Activated CD4-positive, alpha-beta T cell treated with anti-CD3 and anti-CD28 coated beads, Interleukin-2, amount 10 ng/mL, durations not matched to agents 7 days and 5 days (primary cell): ENCODE data around the gene FRY. TPM values are rescaled to one million over a fixed set of nuclear protein-coding genes. Genes with fewer than 3 reads are reported as not detected.
A peak's percentile ranks its signal among the peaks of the same experiment; 100 is the strongest.

Source experiments
- CTCF ChIA-PET: fragments of 350-600 bp; sonication (Branson Sonifier 250); formaldehyde crosslinking; loops from one replicate; lab custom pipeline; 2021; ENCODE audit warnings: antibody characterized with exemption; lab: Charles Lee
- POLR2A ChIA-PET: fragments of 350-600 bp; sonication (Branson Sonifier 250); formaldehyde crosslinking; loops from one replicate; lab custom pipeline; 2021; ENCODE audit warnings: antibody characterized with exemption; lab: Charles Lee
- DNase-seq: peaks from one replicate; pipeline ENCODE4 v3.0.0-alpha.2; 2020
- H3K27ac Mint-ChIP-seq: one replicate; pipeline ENCODE4 v1.8.0; 2021; ENCODE audit warnings: mild to moderate bottlenecking, moderate library complexity, mixed read lengths
- H3K27me3 Mint-ChIP-seq: one replicate; pipeline ENCODE4 v1.8.0; 2021; ENCODE audit warnings: mixed read lengths
- H3K36me3 Mint-ChIP-seq: one replicate; pipeline ENCODE4 v1.8.0; 2021; ENCODE audit warnings: low read depth, mixed read lengths
- H3K4me1 Mint-ChIP-seq: one replicate; pipeline ENCODE4 v1.8.0; 2021; ENCODE audit warnings: mixed read lengths
- H3K4me3 Mint-ChIP-seq: one replicate; pipeline ENCODE4 v1.8.0; 2021; ENCODE audit warnings: mild to moderate bottlenecking, moderate library complexity, mixed read lengths
- H3K9me3 Mint-ChIP-seq: one replicate; pipeline ENCODE4 v1.8.0; 2021; ENCODE audit warnings: mixed read lengths
- total RNA-seq, 2 experiments: library from RNA; stranded (reverse); gene quantifications; one replicate each; pipeline ENCODE4 v1.2.3, GENCODE V29; 2021

The FRY gene
- total RNA-seq, 2 experiments from 2014 or later = 12.0 to 14.3 TPM

DNA sequence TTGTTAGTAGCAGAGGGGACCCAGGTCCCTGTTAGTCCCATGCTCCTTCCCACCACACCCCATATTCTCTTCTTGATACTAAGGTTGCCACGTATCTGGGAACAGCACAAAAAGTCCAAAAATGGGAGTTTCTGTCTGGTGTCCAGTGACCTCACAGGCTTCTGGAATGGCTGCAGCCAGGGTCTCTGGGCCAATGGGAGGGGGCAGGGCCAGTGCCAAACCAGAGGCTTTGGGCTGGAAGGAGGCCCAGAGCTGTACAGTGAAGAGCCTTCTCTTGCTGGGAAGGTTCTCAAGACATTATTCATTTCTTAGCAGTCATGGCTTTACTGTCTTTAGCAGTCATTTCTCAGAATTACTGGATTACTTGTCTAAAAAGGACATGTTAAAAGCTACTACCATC lies 119.2 kb downstream of the FRY start:
- Mint-ChIP-seq H3K27ac (no peak overlapping the region), H3K27me3 (no peaks in the 10 kb centered on the region), H3K9me3 (no peaks in the 10 kb centered on the region), H3K36me3 (no peaks in the 10 kb centered on the region), H3K4me3 (no peak overlapping the region), H3K4me1 (no peaks in the 10 kb centered on the region)
- CTCF ChIA-PET = no interaction called here
- no peak for DNase-seq
- POLR2A ChIA-PET = no interaction called here

DNA sequence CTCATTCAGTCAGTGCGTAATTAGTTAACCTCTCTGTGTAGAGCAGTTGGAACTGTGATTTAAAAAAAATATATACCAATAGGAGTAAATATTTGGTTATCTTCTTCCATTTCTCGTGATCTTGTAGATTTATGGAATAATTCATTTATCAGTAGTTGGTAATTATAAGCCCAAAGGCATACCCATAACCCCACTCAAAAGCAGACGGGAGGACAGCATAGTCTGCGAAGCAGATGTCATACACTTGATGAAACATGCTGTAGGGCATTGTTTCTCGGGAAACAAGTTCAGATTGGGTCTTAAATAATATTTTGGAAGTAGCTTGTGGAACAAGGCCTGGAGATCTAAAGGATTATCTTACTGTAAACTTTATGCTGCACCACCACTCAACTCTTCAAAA lies 119.7 kb downstream of the FRY start:
- Mint-ChIP-seq H3K27ac (no peak overlapping the region), H3K36me3 (no peaks in the 10 kb centered on the region), H3K4me3 (no peak overlapping the region), H3K4me1 (no peaks in the 10 kb centered on the region), H3K9me3 (no peaks in the 10 kb centered on the region), H3K27me3 (no peaks in the 10 kb centered on the region)
- no peak for DNase-seq
- ChIA-PET POLR2A (no interaction called here), CTCF (no interaction called here)

DNA sequence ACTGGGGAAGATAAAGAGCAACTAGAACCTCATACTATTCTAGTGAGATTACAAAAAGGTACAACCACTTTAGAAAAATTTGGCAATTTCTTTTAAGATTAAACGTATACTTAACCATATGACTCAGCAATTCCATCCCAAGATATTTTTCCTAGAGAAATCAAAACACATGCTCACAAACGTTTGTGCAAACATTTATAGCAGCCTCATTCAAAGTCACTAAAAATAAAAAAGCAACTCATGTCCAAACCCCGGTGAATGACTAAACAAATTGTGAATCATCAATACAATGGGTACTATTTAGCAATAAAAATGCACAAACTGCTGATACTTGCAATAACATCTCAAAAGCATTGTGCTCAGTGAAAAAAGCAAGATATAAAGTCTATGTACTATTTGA lies 121.5 kb downstream of the FRY start:
- H3K36me3 Mint-ChIP-seq = no peaks in the 10 kb centered on the region
- H3K4me3 Mint-ChIP-seq = no peak overlapping the region
- no peaks in the 10 kb centered on the region for H3K9me3 Mint-ChIP-seq
- no peak overlapping the region for H3K27ac Mint-ChIP-seq
- no peak for DNase-seq
- ChIA-PET POLR2A (no interaction called here), CTCF (no interaction called here)
- no peaks in the 10 kb centered on the region for H3K27me3 Mint-ChIP-seq
- H3K4me1 Mint-ChIP-seq = no peaks in the 10 kb centered on the region

DNA sequence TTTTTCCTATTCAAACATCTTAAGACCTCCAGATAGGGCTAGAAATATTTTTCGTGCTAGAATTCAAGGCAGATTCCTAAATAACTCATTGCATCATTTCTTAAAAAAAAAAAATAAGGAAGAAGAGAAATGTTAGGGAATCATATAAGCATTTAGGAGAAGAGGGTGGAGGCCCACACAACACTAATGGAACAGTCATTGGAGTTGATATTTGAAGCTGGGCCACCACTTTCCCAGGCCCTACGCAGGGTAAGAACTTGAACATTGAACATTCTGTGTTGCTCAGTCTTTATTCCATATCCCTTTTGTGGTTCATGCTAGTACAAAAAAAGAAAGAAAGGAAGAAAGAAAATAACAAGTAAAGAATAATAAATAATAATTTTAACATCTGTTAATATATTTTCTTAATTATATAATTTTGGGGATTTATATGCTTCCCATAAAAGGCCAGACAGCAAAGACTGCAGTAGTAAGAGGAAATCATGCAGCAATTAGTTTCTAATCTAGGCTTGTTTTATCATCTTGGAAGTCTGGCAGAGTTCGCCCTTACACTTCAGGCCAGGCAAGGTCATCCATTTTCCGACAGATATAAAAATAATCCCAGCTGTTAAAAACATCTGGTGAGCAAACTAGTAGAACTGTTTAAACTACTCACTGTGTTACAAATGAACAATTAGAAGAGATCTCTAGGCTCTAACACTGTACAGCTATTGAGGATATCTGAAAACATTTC lies 127.7 kb downstream of the FRY start:
- no peaks in the 10 kb centered on the region for H3K4me1 Mint-ChIP-seq
- H3K27me3 Mint-ChIP-seq = no peaks in the 10 kb centered on the region
- no peak for DNase-seq
- no peaks in the 10 kb centered on the region for H3K9me3 Mint-ChIP-seq
- peaks cover 3% of the 10 kb centered on the region for H3K36me3 Mint-ChIP-seq
- no peak overlapping the region for H3K4me3 Mint-ChIP-seq
- ChIA-PET CTCF (interaction anchor here (0.6 kb wide), 1 partner anchor 98 kb away, joined by 3 read pairs; no protein-coding TSS in a partner anchor), POLR2A (no interaction called here)
- H3K27ac Mint-ChIP-seq = no peak overlapping the region

DNA sequence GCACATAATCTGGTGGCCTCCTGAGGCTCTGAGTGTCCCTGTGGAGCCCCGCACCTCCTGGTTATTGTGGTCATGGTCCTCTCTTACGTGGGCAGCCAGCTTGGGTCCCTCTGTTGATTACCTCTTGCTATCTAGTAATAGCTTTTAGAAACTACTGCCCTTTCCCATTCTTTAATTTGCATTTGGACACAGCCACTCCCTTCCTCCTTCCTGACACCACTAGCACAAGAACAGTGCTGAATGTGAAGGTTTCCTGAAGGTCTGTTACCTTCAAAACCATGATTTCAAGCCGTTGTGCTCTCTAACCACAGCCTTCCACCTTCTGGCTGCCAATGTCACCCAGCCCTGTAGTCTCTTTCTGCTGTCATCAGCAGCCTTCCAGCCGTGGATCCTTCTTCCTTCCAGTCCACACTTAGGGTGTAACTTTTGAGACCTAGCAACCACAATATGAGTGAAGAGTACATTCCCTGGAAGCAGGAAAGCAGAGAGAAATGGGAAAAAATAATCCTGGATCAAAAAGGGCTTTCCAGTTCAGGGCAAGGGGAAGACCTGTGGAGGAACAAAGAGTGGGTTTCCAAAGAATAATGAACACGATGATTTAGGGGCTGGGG lies 130.9 kb downstream of the FRY start:
- CTCF ChIA-PET = interaction anchor here (1.3 kb wide), 1 partner anchor 9 kb away, joined by 3 read pairs; no protein-coding TSS in a partner anchor

DNA sequence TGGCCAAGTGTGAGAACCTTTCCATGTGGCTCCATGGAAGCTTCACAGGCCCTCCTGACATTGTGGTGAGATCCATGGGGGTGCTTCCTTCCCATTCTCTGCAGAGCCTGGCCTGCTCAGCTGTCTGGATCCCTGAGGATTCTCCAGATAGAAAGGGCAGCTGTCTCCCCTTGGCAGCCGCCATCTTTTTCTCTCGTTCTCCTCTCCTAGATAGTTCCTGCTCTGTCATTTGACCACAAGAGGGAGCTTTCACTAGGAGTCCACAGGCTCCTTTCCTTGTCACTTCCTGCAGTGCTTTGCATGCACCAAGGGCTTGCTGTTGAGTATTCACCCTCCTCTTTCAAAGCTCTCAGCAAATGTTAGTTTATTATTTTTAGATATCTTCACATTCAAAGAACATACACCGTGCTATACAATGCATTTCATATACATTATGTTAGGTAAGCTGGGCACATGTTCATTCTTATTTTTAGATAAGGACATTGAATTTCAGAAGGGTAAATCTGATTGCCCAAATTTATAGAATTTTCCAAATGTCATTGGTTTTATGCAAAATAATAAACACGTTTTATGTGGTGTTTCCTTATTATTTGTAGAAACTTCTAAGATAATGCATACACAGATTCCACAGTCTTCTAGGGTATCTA lies 133.2 kb downstream of the FRY start:
- peaks cover 2% of the 10 kb centered on the region for H3K9me3 Mint-ChIP-seq
- POLR2A ChIA-PET = no interaction called here
- peaks cover 5% of the 10 kb centered on the region for H3K36me3 Mint-ChIP-seq
- H3K27me3 Mint-ChIP-seq = no peaks in the 10 kb centered on the region
- peak; percentile 37 for DNase-seq
- H3K4me1 Mint-ChIP-seq = no peaks in the 10 kb centered on the region
- no peak overlapping the region for H3K4me3 Mint-ChIP-seq
- no peak overlapping the region for H3K27ac Mint-ChIP-seq
- CTCF ChIA-PET = interaction anchor here (1.1 to 1.9 kb wide), 5 partner anchors 10 to 255 kb away, joined by 3 to 4 read pairs (median 4); no protein-coding TSS in a partner anchor

More for the DNA sequence above, 130.9 kb downstream of the FRY start:
- Mint-ChIP-seq H3K27me3 (no peaks in the 10 kb centered on the region), H3K4me3 (no peak overlapping the region), H3K36me3 (peaks cover 5% of the 10 kb centered on the region), H3K9me3 (peaks cover 2% of the 10 kb centered on the region), H3K27ac (no peak overlapping the region), H3K4me1 (no peaks in the 10 kb centered on the region)
- POLR2A ChIA-PET = no interaction called here
- no peak for DNase-seq

DNA sequence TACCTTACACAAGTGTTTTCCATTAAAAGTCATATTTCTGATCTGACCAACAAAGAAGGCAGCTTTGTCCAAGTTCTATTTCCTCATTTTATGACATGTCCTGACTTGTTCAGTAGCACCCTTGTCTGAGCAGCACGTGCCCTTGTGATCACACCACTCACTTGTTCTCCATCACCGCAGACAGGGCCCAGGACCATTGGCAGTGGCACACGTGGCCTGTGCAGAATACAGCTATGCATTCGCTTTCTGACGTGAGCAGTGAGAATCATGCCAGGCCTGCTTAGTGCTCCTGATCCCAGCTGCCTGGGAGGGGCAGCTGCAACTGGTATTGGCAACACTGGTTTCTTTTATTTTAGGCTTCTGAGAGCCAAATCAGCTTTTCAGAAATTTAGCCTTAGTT lies 134.2 kb downstream of the FRY start:
- H3K4me1 Mint-ChIP-seq = no peaks in the 10 kb centered on the region
- no peaks in the 10 kb centered on the region for H3K27me3 Mint-ChIP-seq
- no peak for DNase-seq
- ChIA-PET CTCF (interaction anchor here (0.9 to 1.9 kb wide), 4 partner anchors 9 to 256 kb away, joined by 3 to 4 read pairs (median 4); no protein-coding TSS in a partner anchor), POLR2A (no interaction called here)
- H3K27ac Mint-ChIP-seq = no peak overlapping the region
- peaks cover 2% of the 10 kb centered on the region for H3K9me3 Mint-ChIP-seq
- peaks cover 5% of the 10 kb centered on the region for H3K36me3 Mint-ChIP-seq
- no peak overlapping the region for H3K4me3 Mint-ChIP-seq

DNA sequence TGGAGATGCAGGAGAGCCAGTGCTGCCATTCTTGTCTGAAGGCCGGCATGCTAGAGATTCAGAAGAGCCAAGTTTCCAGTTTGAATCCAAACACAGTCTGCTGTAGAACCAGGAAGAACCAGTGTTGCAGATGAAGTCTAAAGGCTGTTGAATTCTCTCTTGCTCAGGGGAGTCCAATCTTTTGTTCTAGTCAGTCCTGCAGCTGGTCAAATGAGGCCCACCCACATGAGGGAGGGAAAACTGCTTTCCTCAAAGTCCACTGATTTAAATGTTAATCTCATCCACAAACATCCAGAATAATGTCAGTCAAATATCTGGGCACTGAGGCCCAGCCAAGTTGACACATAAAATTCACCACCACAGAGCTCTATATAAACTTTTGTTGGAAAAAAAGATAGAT lies 136.6 kb downstream of the FRY start:
- Mint-ChIP-seq H3K4me3 (no peak overlapping the region), H3K27me3 (no peaks in the 10 kb centered on the region), H3K4me1 (no peaks in the 10 kb centered on the region), H3K36me3 (peaks cover 2% of the 10 kb centered on the region), H3K9me3 (peaks cover 2% of the 10 kb centered on the region), H3K27ac (no peak overlapping the region)
- ChIA-PET POLR2A (no interaction called here), CTCF (no interaction called here)
- no peak for DNase-seq

DNA sequence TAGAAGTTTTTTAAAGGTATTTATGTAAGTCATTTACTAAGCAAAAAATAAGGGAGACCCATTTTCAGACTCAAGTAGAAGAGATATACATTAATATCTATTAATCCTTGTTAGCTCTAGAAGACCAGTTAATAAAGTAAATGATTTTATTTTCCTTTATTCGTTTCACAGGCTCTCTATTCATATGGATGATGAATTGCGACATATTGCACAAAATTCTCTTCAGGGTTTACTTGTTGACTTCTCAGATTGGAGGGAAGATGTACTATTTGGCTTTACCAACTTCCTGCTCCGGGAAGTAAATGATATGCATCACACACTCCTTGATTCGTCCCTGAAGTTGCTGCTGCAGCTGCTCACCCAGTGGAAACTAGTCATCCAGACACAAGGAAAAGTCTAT lies 139.3 kb downstream of the FRY start:
- Mint-ChIP-seq H3K4me3 (no peak overlapping the region), H3K4me1 (no peaks in the 10 kb centered on the region), H3K9me3 (no peaks in the 10 kb centered on the region), H3K36me3 (no peaks in the 10 kb centered on the region), H3K27ac (no peak overlapping the region), H3K27me3 (no peaks in the 10 kb centered on the region)
- ChIA-PET CTCF (no interaction called here), POLR2A (no interaction called here)
- no peak for DNase-seq

DNA sequence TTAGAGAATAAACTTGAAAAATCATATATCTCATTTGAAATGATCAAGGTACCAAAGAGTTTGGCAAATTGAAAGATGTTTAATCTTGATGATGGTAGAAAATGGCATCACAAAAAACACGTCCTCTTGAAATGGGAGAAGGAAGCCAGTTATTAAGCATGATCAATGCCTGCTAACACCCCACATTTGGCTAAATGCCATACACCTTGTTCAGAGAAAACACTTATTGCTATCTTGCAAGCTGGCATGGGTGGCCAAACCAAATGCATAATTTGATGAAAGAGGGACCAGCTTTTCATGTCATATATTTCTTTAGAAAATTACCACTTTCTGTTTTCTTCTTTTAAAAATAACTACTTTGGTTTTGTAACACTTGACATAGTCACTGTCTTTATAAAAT lies 142.3 kb downstream of the FRY start:
- no peaks in the 10 kb centered on the region for H3K4me1 Mint-ChIP-seq
- H3K36me3 Mint-ChIP-seq = no peaks in the 10 kb centered on the region
- no peaks in the 10 kb centered on the region for H3K27me3 Mint-ChIP-seq
- H3K27ac Mint-ChIP-seq = no peak overlapping the region
- no peak for DNase-seq
- no peaks in the 10 kb centered on the region for H3K9me3 Mint-ChIP-seq
- no peak overlapping the region for H3K4me3 Mint-ChIP-seq
- ChIA-PET CTCF (interaction anchor here (1.4 kb wide), 1 partner anchor 8 kb away, joined by 4 read pairs; no protein-coding TSS in a partner anchor), POLR2A (no interaction called here)

DNA sequence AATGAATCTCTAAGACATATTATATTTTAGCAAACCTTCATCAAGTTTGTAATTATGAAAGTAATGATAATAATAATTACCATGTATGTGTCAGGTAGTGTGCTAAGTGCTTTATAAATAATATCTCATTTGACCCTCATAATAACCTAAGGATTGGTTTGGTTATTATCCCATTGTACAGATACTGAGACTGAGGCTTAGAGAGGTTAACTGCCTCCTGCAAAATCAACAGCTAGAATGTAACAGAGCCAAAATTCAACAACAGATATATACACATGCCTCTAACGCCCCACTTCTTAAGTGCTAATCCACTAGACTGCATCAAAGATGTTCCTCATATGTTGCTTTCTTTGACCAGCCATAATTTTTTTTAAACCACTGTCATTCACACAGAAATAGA lies 142.8 kb downstream of the FRY start:
- no peaks in the 10 kb centered on the region for H3K4me1 Mint-ChIP-seq
- no peak overlapping the region for H3K27ac Mint-ChIP-seq
- no peaks in the 10 kb centered on the region for H3K9me3 Mint-ChIP-seq
- no peaks in the 10 kb centered on the region for H3K36me3 Mint-ChIP-seq
- H3K27me3 Mint-ChIP-seq = no peaks in the 10 kb centered on the region
- no peak overlapping the region for H3K4me3 Mint-ChIP-seq
- ChIA-PET POLR2A (no interaction called here), CTCF (interaction anchor here (1.4 kb wide), 1 partner anchor 9 kb away, joined by 4 read pairs; no protein-coding TSS in a partner anchor)
- no peak for DNase-seq

DNA sequence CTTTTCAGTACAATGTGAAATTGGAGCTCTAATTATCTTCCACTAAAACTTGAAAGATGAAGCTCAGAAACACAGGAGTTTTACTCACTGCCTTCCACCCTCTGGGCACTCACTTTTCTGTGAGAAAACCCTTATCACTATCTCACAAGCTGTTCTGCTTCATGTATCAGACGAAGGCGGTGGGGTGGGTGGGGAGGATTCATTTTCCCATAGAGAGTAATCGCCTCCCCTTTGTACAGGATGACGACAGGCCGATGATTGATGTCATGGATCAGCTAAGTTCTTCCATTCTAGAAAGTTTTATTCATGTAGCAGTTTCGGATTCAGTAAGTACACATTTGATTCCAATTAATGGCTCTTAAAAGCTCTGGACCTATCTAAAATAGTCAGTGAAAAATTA lies 143.7 kb downstream of the FRY start:
- DNase-seq = no peak
- no peaks in the 10 kb centered on the region for H3K27me3 Mint-ChIP-seq
- CTCF ChIA-PET = interaction anchor here (1.4 kb wide), 1 partner anchor 10 kb away, joined by 4 read pairs; no protein-coding TSS in a partner anchor
- POLR2A ChIA-PET = no interaction called here
- H3K4me3 Mint-ChIP-seq = no peak overlapping the region
- H3K36me3 Mint-ChIP-seq = no peaks in the 10 kb centered on the region
- no peaks in the 10 kb centered on the region for H3K9me3 Mint-ChIP-seq
- no peaks in the 10 kb centered on the region for H3K4me1 Mint-ChIP-seq
- H3K27ac Mint-ChIP-seq = no peak overlapping the region

DNA sequence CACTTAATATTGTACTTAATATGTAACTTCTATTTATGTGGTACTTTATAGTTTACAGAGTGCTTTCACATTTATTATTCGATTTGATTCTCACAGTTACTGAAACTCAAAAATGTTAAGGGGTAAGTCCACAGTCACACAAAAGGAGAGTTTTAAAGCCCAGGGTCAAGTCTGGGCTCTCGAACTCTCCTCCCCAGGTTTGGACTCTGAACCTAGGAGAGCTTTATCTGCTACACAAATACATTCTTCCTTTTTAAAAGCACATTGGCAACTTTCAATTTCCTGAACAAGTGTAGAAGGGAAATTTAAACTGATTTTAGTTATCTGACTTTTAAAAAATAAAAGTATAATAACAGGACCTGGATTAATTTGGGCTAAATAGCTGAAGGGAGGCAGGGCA lies 144.4 kb downstream of the FRY start:
- ChIA-PET POLR2A (no interaction called here), CTCF (interaction anchor here (0.9 to 1.1 kb wide), 3 partner anchors 10 to 11 kb away, joined by 3 to 4 read pairs (median 3); no protein-coding TSS in a partner anchor)
- H3K4me1 Mint-ChIP-seq = no peaks in the 10 kb centered on the region
- DNase-seq = no peak
- H3K27ac Mint-ChIP-seq = no peak overlapping the region
- H3K9me3 Mint-ChIP-seq = no peaks in the 10 kb centered on the region
- H3K4me3 Mint-ChIP-seq = no peak overlapping the region
- H3K27me3 Mint-ChIP-seq = no peaks in the 10 kb centered on the region
- H3K36me3 Mint-ChIP-seq = no peaks in the 10 kb centered on the region
